IMR-90 (cell line): ENCODE data around the gene TM4SF1. TPM values are rescaled to one million over a fixed set of nuclear protein-coding genes. Genes with fewer than 3 reads are reported as not detected.

Source experiments
- ATAC-seq: fragments of 200-7000 bp; cut with Tn5 transposase; 2 replicates; pipeline ENCODE4 v1.9.1; 2020; ENCODE audit warnings: low read depth, mild to moderate bottlenecking, moderate library complexity
- BruUV-seq: library from RNA; stranded (reverse); fragments of 400-500 nt; replicated peaks from 2 replicates; lab custom pipeline; 2021; lab: Mats Ljungman, UMichigan
- CTCF ChIA-PET: fragments of 300-600 bp; formaldehyde crosslinking; extraction: SDS; loops from one replicate; lab custom pipeline; 2021; ENCODE audit warnings: antibody characterized with exemption; lab: Yijun Ruan, JAX
- POLR2A ChIA-PET: fragments of 300-600 bp; sonication (Branson Sonifier 250); formaldehyde crosslinking; loops from one replicate; lab custom pipeline; 2022; ENCODE audit warnings: antibody characterized with exemption; ENCODE audit not compliant: unreplicated experiment; lab: Charles Lee
- DNase-seq: peaks from one replicate; pipeline ENCODE4 v3.0.0; 2013
- H2AFZ ChIP-seq: replicated peaks from 2 replicates; pipeline ENCODE3; 2013; ENCODE audit warnings: low read length, mild to moderate bottlenecking; ENCODE audit not compliant: poor library complexity
- H2AK5ac ChIP-seq: 2 replicates; pipeline ENCODE4 v1.6.1; 2013; ENCODE audit warnings: low read depth, low read length, inconsistent platforms
- H2AK9ac ChIP-seq: replicated peaks from 2 replicates; pipeline ENCODE3; 2013; ENCODE audit warnings: mild to moderate bottlenecking, low read depth, low read length, moderate library complexity; ENCODE audit not compliant: poor library complexity
- H2BK120ac ChIP-seq: 2 replicates; pipeline ENCODE4 v1.6.1; 2013; ENCODE audit warnings: low read depth, low read length, inconsistent platforms
- H2BK15ac ChIP-seq: 3 replicates; pipeline ENCODE4 v1.6.1; 2013; ENCODE audit warnings: low read depth, low read length, inconsistent platforms
- H2BK20ac ChIP-seq: 2 replicates; pipeline ENCODE4 v1.6.1; 2013; ENCODE audit warnings: low read depth, mild to moderate bottlenecking, inconsistent platforms, low read length, moderate library complexity
- H2BK5ac ChIP-seq: 2 replicates; pipeline ENCODE4 v1.6.1; 2013; ENCODE audit warnings: mild to moderate bottlenecking, low read depth, low read length, inconsistent platforms; ENCODE audit not compliant: poor library complexity, severe bottlenecking
- H3K14ac ChIP-seq: replicated peaks from 2 replicates; pipeline ENCODE4 v1.6.1; 2013; ENCODE audit warnings: low read depth, low read length, inconsistent platforms
- H3K18ac ChIP-seq: 2 replicates; pipeline ENCODE4 v1.6.1; 2013; ENCODE audit warnings: low read depth, low read length, control low read depth
- H3K23ac ChIP-seq: 2 replicates; pipeline ENCODE4 v1.6.1; 2013; ENCODE audit warnings: low read depth, low read length, inconsistent platforms
- H3K27ac ChIP-seq: 2 replicates; pipeline ENCODE4 v1.5.1; 2013; ENCODE audit warnings: mild to moderate bottlenecking, control low read depth, low read length; ENCODE audit not compliant: insufficient read depth
- H3K27me3 ChIP-seq: 2 replicates; pipeline ENCODE4 v1.6.1; 2013; ENCODE audit warnings: low read length; ENCODE audit not compliant: control insufficient read depth, insufficient read depth
- H3K36me3 ChIP-seq: 2 replicates; pipeline ENCODE4 v1.6.1; 2013; ENCODE audit warnings: low read length, mixed read lengths; ENCODE audit not compliant: control insufficient read depth, insufficient read depth
- H3K4ac ChIP-seq: 2 replicates; pipeline ENCODE4 v1.6.1; 2013; ENCODE audit warnings: low read depth, low read length, inconsistent platforms
- H3K4me1 ChIP-seq: 2 replicates; pipeline ENCODE4 v1.6.1; 2013; ENCODE audit warnings: low read length, mixed read lengths; ENCODE audit not compliant: control insufficient read depth, insufficient read depth
- H3K4me2 ChIP-seq: 2 replicates; pipeline ENCODE4 v1.6.1; 2013; ENCODE audit warnings: low read depth, mild to moderate bottlenecking, control low read depth, low read length, moderate library complexity
- H3K4me3 ChIP-seq: 2 replicates; pipeline ENCODE4 v1.5.1; 2013; ENCODE audit warnings: low read depth, mild to moderate bottlenecking, control low read depth, low read length, moderate library complexity; ENCODE audit not compliant: insufficient read depth
- H3K56ac ChIP-seq: 2 replicates; pipeline ENCODE4 v1.6.1; 2013; ENCODE audit warnings: low read length, inconsistent platforms; ENCODE audit not compliant: insufficient read depth; ENCODE audit errors: extremely low read depth
- H3K79me1 ChIP-seq, 2 experiments: 2 replicates each; pipeline ENCODE4 v1.6.1; 2013; ENCODE audit warnings: low read length in 2 of 2, inconsistent platforms in 1 of 2, low read depth in 1 of 2
- H3K9ac ChIP-seq: 2 replicates; pipeline ENCODE4 v1.6.1; 2013; ENCODE audit warnings: low read depth, low read length, control low read depth
- H3K9me1 ChIP-seq: 2 replicates; pipeline ENCODE4 v1.6.1; 2013; ENCODE audit warnings: low read length, inconsistent platforms; ENCODE audit not compliant: insufficient read depth
- H3K9me3 ChIP-seq: 2 replicates; pipeline ENCODE4 v1.6.1; 2013; ENCODE audit warnings: low read length; ENCODE audit not compliant: control insufficient read depth, insufficient read depth
- H4K20me1 ChIP-seq: 2 replicates; pipeline ENCODE4 v1.6.1; 2013; ENCODE audit warnings: low read length, inconsistent platforms; ENCODE audit not compliant: insufficient read depth
- H4K5ac ChIP-seq: 2 replicates; pipeline ENCODE4 v1.6.1; 2013; ENCODE audit warnings: mild to moderate bottlenecking, low read depth, low read length, control low read depth
- H4K8ac ChIP-seq, 2 experiments: 2 replicates each; pipeline ENCODE4 v1.6.1; 2013; ENCODE audit warnings: low read depth in 2 of 2, low read length in 2 of 2, control low read depth in 1 of 2, inconsistent platforms in 1 of 2
- H4K91ac ChIP-seq: 2 replicates; pipeline ENCODE4 v1.6.1; 2013; ENCODE audit warnings: low read depth, low read length, inconsistent platforms; ENCODE audit not compliant: insufficient read depth
- BHLHE40 ChIP-seq: fragments of 150-350 bp; IDR thresholded peaks from 2 replicates; pipeline ENCODE4 v1.6.1; 2016; ENCODE audit warnings: mild to moderate bottlenecking, low read depth, low read length
- CEBPB ChIP-seq: IDR thresholded peaks from 2 replicates; pipeline ENCODE4 v1.6.1; 2012; ENCODE audit warnings: low read depth, low read length, improper control_type of control experiment
- CHD1 ChIP-seq: IDR thresholded peaks from 2 replicates; pipeline ENCODE4 v1.6.1; 2012; ENCODE audit warnings: low read depth, low read length, improper control_type of control experiment
- CTCF ChIP-seq: conservative IDR thresholded peaks from 2 replicates; pipeline ENCODE4 v1.5.1; 2012; ENCODE audit warnings: mild to moderate bottlenecking, low read depth, low read length, improper control_type of control experiment
- ELK1 ChIP-seq: fragments of 150-350 bp; IDR thresholded peaks from 2 replicates; pipeline ENCODE4 v1.6.1; 2016; ENCODE audit warnings: low read depth, mild to moderate bottlenecking, low read length, moderate library complexity, borderline replicate concordance
- FOS ChIP-seq: fragments of 150-350 bp; IDR thresholded peaks from 2 replicates; pipeline ENCODE4 v1.6.1; 2016; ENCODE audit warnings: low read depth, low read length
- MAFK ChIP-seq: IDR thresholded peaks from 2 replicates; pipeline ENCODE4 v1.6.1; 2012; ENCODE audit warnings: low read depth, low read length, improper control_type of control experiment
- MXI1 ChIP-seq: IDR thresholded peaks from 2 replicates; pipeline ENCODE4 v1.6.1; 2012; ENCODE audit warnings: low read depth, mild to moderate bottlenecking, low read length, moderate library complexity, borderline replicate concordance
- NFE2L2 ChIP-seq: fragments of 150-350 bp; IDR thresholded peaks from 2 replicates; pipeline ENCODE4 v1.6.1; 2016; ENCODE audit warnings: low read depth, mild to moderate bottlenecking, low read length
- RAD21 ChIP-seq: IDR thresholded peaks from 2 replicates; pipeline ENCODE4 v1.6.1; 2012; ENCODE audit warnings: low read length, improper control_type of control experiment
- RCOR1 ChIP-seq: IDR thresholded peaks from 2 replicates; pipeline ENCODE4 v1.6.1; 2012; ENCODE audit warnings: mild to moderate bottlenecking, low read length, improper control_type of control experiment; ENCODE audit not compliant: insufficient replicate concordance
- RFX5 ChIP-seq: IDR thresholded peaks from 2 replicates; pipeline ENCODE4 v1.8.0; 2012; ENCODE audit warnings: low read depth, mild to moderate bottlenecking, low read length, moderate library complexity
- SMC3 ChIP-seq: fragments of 150-350 bp; IDR thresholded peaks from 2 replicates; pipeline ENCODE4 v1.6.1; 2016; ENCODE audit warnings: low read depth, mild to moderate bottlenecking, antibody characterized with exemption, low read length, moderate library complexity
- USF2 ChIP-seq: fragments of 150-350 bp; IDR thresholded peaks from 2 replicates; pipeline ENCODE4 v1.6.1; 2017; ENCODE audit warnings: mild to moderate bottlenecking, antibody characterized with exemption, low read length, low read depth
- WGBS, 2 experiments: methylation state at CpG; one replicate each; pipeline versions ENCODE4 v1.1.5 to v1.1.7; 2013; ENCODE audit warnings: missing lambda C conversion rate in 2 of 2; ENCODE audit not compliant: insufficient read length in 1 of 2; ENCODE audit errors: extremely low coverage in 2 of 2; 5-methylcytosine and 5-hydroxymethylcytosine counted together
- dilution Hi-C: fragments of 300-500 bp; cut with HindIII; formaldehyde crosslinking; loops from one replicate; pipeline ENCODE4 v1.14.3; 2018; ENCODE audit warnings: low sequenced_read_pairs; ENCODE audit not compliant: unreplicated experiment
- in situ Hi-C: fragments of 300-500 bp; cut with MboI; formaldehyde crosslinking; loops from 3 replicates; pipeline ENCODE4 v1.14.3; 2019; ENCODE audit warnings: low sequenced_read_pairs, inconsistent platforms, mixed read lengths
- intact Hi-C: fragments of 100-400 bp; cut with micrococcal nuclease; formaldehyde crosslinking; loops from 2 replicates; pipeline ENCODE4 v1.10.0; 2022
- polyA plus RNA-seq, 3 experiments: library from polyadenylated mRNA; depleted of rRNA; stranded (reverse); fragments of >200 nt; gene quantifications; 2 replicates each; pipeline ENCODE4 v1.2.3, GENCODE V29; 2012; ENCODE audit warnings: low replicate concordance in 1 of 3
- total RNA-seq: library from RNA; depleted of rRNA; stranded (reverse); fragments of >200 nt; gene quantifications from 2 replicates; pipeline ENCODE4 v1.2.3, GENCODE V29; 2012

TM4SF1 gene
- total and polyA plus RNA-seq, 2 of the 4 experiments (the other 2 are of a cell fraction): 232 to 302 TPM

- Histone ChIP-seq H4K5ac (no peak overlapping the region), H3K23ac (no peak overlapping the region), H2AK9ac (no peak overlapping the region), H2BK120ac (no peak overlapping the region), H4K8ac (no peak overlapping the region), H2AK5ac (no peak overlapping the region), H4K20me1 (no peaks in the 10 kb centered on the region), H3K4me3 (no peak overlapping the region), H3K36me3 (no peaks in the 10 kb centered on the region), H3K56ac (no peak overlapping the region), H3K4ac (no peak overlapping the region; the same call in 1 of the 2 replicates), H2BK15ac (no peak overlapping the region), H3K14ac (no peak overlapping the region; the same call in 1 of the 2 replicates), H3K9me3 (no peaks in the 10 kb centered on the region), H3K27ac (no peak overlapping the region), H2AFZ (no peak overlapping the region), H3K9ac (no peak overlapping the region), H3K27me3 (no peaks in the 10 kb centered on the region), H2BK5ac (no peak overlapping the region), H4K91ac (no peak overlapping the region), H3K9me1 (peaks cover 10% of the 10 kb centered on the region), H3K18ac (peak overlapping the region; percentile 38; the same call in 1 of the 2 replicates), H3K4me2 (no peak overlapping the region), H3K4me1 (peaks cover 14% of the 10 kb centered on the region), H3K79me1 (0 out of 4 replicates have a peak, but pooled peaks cover 0 to 3% of the 10 kb centered on the region in 2 experiments), H2BK20ac (no peak overlapping the region)
- ATAC-seq (no peak), DNase-seq (no peak)
- in situ Hi-C loops: loop anchor here (5.0 kb wide), 1 partner anchor 80 kb away; no protein-coding TSS in a partner anchor
- no peak for TF ChIP-seq CHD1
- TF ChIP-seq NFE2L2: no peak
- no peak for TF ChIP-seq SMC3
- TF ChIP-seq MXI1: no peak
- no peak for TF ChIP-seq RFX5
- TF ChIP-seq CTCF: no peak
- TF ChIP-seq FOS: no peak
- TF ChIP-seq MAFK: no peak
- no peak for TF ChIP-seq CEBPB
- no peak for TF ChIP-seq ELK1
- no peak for TF ChIP-seq USF2
- no peak for TF ChIP-seq BHLHE40
- TF ChIP-seq RCOR1: no peak
- TF ChIP-seq RAD21: no peak
- WGBS, 2 experiments: no CpG with 5 or more reads among the region's 3 CpGs
- CTCF ChIA-PET: no interaction called here
- BruUV-seq: no TSS peak
- POLR2A ChIA-PET: no interaction called here
- intact Hi-C loops: no loop called here
- dilution Hi-C loops: no loop called here
These were observed 20.1 kb upstream of the TM4SF1 start for GRCh38 chr3:149397528-149397927.
